Ishikawa (cell line): ENCODE data around the gene ANKRD11.

Source experiments
- EP300 ChIP-seq: IDR thresholded peaks from 2 replicates; pipeline ENCODE4 v1.6.1; 2012; ENCODE audit warnings: borderline replicate concordance
- REST ChIP-seq: IDR thresholded peaks from 2 replicates; pipeline ENCODE4 v1.6.1; 2012; ENCODE audit warnings: low read depth, mild to moderate bottlenecking
- TAF1 ChIP-seq: IDR thresholded peaks from 2 replicates; pipeline ENCODE4 v1.6.1; 2012; ENCODE audit warnings: low read depth, mild to moderate bottlenecking
- TCF12 ChIP-seq: IDR thresholded peaks from 2 replicates; pipeline ENCODE4 v1.6.1; 2012; ENCODE audit warnings: low read depth
- USF1 ChIP-seq: IDR thresholded peaks from 2 replicates; pipeline ENCODE4 v1.6.1; 2012
- YY1 ChIP-seq: IDR thresholded peaks from 2 replicates; pipeline ENCODE4 v1.6.1; 2012; ENCODE audit warnings: low read depth

- no peak for TF ChIP-seq TAF1
- TF ChIP-seq USF1: no peak
- no peak for TF ChIP-seq REST
- no peak for TF ChIP-seq TCF12
- no peak for TF ChIP-seq YY1
- TF ChIP-seq EP300: no peak
These were observed 63.4 kb downstream of the ANKRD11 start for GRCh38 chr16:89426736-89427530.
